Panc1 (cell line): ENCODE measurements around the gene RP2. TPM values are rescaled to one million over a fixed set of nuclear protein-coding genes. Genes with fewer than 3 reads are reported as not detected.

Experiments used
- ATAC-seq: fragments of 200-7000 bp; cut with Tn5 transposase; 2 replicates; pipeline ENCODE4 v1.9.1; 2020; ENCODE audit warnings: mild to moderate bottlenecking, moderate library complexity
- BruUV-seq: library from RNA; stranded (reverse); fragments of 400-500 nt; replicated peaks from 2 replicates; lab custom pipeline; 2021; lab: Mats Ljungman, UMichigan
- CTCF ChIA-PET: fragments of 300-600 bp; sonication (Branson Sonifier 250); formaldehyde crosslinking; loops from one replicate; lab custom pipeline; 2022; ENCODE audit warnings: antibody characterized with exemption; lab: Charles Lee
- POLR2A ChIA-PET: fragments of 300-600 bp; sonication (Branson Sonifier 250); formaldehyde crosslinking; loops from one replicate; lab custom pipeline; 2022; ENCODE audit warnings: antibody characterized with exemption; lab: Charles Lee
- DNase-seq: peaks from one replicate; pipeline ENCODE4 v3.0.0-alpha.2; 2010; ENCODE audit warnings: low read depth, low spot score
- H3K27ac ChIP-seq: 2 replicates; pipeline ENCODE4 v1.5.1; 2011; ENCODE audit warnings: mild to moderate bottlenecking, low read length, inconsistent platforms
- H3K27me3 ChIP-seq: fragments of 200-500 bp; sonication (Bioruptor generic); 2 replicates; pipeline ENCODE4 v1.6.0; 2014; ENCODE audit warnings: low read length, inconsistent platforms; ENCODE audit not compliant: control insufficient read depth, insufficient read depth
- H3K36me3 ChIP-seq: fragments of 200-500 bp; sonication (Bioruptor generic); 2 replicates; pipeline ENCODE4 v1.5.1; 2014; ENCODE audit warnings: inconsistent platforms, mild to moderate bottlenecking, low read length, moderate library complexity; ENCODE audit not compliant: control insufficient read depth, insufficient read depth
- H3K4me1 ChIP-seq: 2 replicates; pipeline ENCODE4 v1.5.1; 2011; ENCODE audit warnings: inconsistent platforms, mild to moderate bottlenecking, low read length, moderate library complexity; ENCODE audit not compliant: control insufficient read depth, insufficient read depth
- H3K4me3 ChIP-seq, 2 experiments: 2 replicates each; pipeline ENCODE4 v1.5.1; 2011 to 2012; ENCODE audit warnings: low read depth in 2 of 2, low read length in 2 of 2, mild to moderate bottlenecking in 2 of 2, inconsistent platforms in 1 of 2, moderate library complexity in 1 of 2
- H3K9me3 ChIP-seq: fragments of 200-500 bp; sonication (Bioruptor generic); 2 replicates; pipeline ENCODE4 v1.5.1; 2014; ENCODE audit warnings: low read depth, mild to moderate bottlenecking, inconsistent platforms, low read length, moderate library complexity; ENCODE audit not compliant: control insufficient read depth, insufficient read depth
- CTCF ChIP-seq: fragments of 450-650 bp; IDR thresholded peaks from 2 replicates; pipeline ENCODE4 v1.5.1; 2017; ENCODE audit warnings: mild to moderate bottlenecking
- POLR2AphosphoS5 ChIP-seq: IDR thresholded peaks from 2 replicates; pipeline ENCODE4 v1.6.1; 2012; ENCODE audit warnings: mild to moderate bottlenecking, low read depth, low read length, moderate library complexity
- REST ChIP-seq, 2 experiments: IDR thresholded peaks; 2 replicates each; pipeline ENCODE4 v1.6.1; 2011 to 2012; ENCODE audit warnings: low read depth in 2 of 2, control low read depth in 1 of 2, low read length in 1 of 2, mild to moderate bottlenecking in 1 of 2, moderate library complexity in 1 of 2; ENCODE audit not compliant: insufficient read depth in 1 of 2
- SIN3A ChIP-seq: IDR thresholded peaks from 2 replicates; pipeline ENCODE4 v1.6.1; 2012; ENCODE audit warnings: low read depth, mild to moderate bottlenecking, low read length, moderate library complexity, borderline replicate concordance; ENCODE audit not compliant: insufficient read depth
- TCF7L2 ChIP-seq: IDR thresholded peaks from 2 replicates; pipeline ENCODE4 v1.6.1; 2011; ENCODE audit warnings: mild to moderate bottlenecking, low read depth, low read length, inconsistent platforms
- in situ Hi-C: cut with HindIII; loops from 2 replicates; pipeline ENCODE4 v1.10.0; 2016; ENCODE audit warnings: low sequenced_read_pairs, low pct_unique_long_range_greater_than_20kb
- intact Hi-C: fragments of 100-400 bp; cut with micrococcal nuclease; formaldehyde crosslinking; loops from one replicate; pipeline ENCODE4 v1.10.0; 2022; ENCODE audit not compliant: unreplicated experiment
- total RNA-seq: library from RNA; stranded (reverse); gene quantifications from one replicate; pipeline ENCODE4 v1.2.1, GENCODE V29; 2021; ENCODE audit not compliant: unreplicated experiment

Gene RP2
- total RNA-seq, 1 experiment from 2014 or later = 17.3 TPM

GRCh38 chrX:46823481-46823880 is 13.4 kb upstream of the RP2 start:
- H3K9me3 ChIP-seq = no peaks in the 10 kb centered on the region
- no peak overlapping the region for H3K27ac ChIP-seq
- CTCF ChIA-PET = interaction anchor here (0.5 kb wide), 1 partner anchor 117 kb away, joined by 4 read pairs; no protein-coding TSS in a partner anchor
- in situ Hi-C loops = no loop called here
- H3K27me3 ChIP-seq = no peaks in the 10 kb centered on the region
- H3K4me3 ChIP-seq = no peak overlapping the region
- POLR2A ChIA-PET = no interaction called here
- BruUV-seq = no TSS peak
- intact Hi-C loops = no loop called here
- no peak for ATAC-seq
- no peak for TF ChIP-seq REST (IDR thresholded peaks at IDR 0.05; ENCODE audit: insufficient read depth in 1 of 2, low read depth in 2 of 2, low read length in 1 of 2)
- TF ChIP-seq TCF7L2 = no peak
- TF ChIP-seq POLR2AphosphoS5 = no peak
- TF ChIP-seq CTCF = no peak
- no peak for TF ChIP-seq SIN3A
- no peaks in the 10 kb centered on the region for H3K36me3 ChIP-seq
- DNase-seq = no peak
- no peaks in the 10 kb centered on the region for H3K4me1 ChIP-seq

GRCh38 chrX:46831765-46832327 is 5.0 kb upstream of the RP2 start:
- POLR2A ChIA-PET = no interaction called here
- no peaks in the 10 kb centered on the region for H3K9me3 ChIP-seq
- CTCF ChIA-PET = no interaction called here
- no peak for TF ChIP-seq POLR2AphosphoS5
- TF ChIP-seq SIN3A = no peak
- TF ChIP-seq CTCF = no peak
- TF ChIP-seq TCF7L2 = no peak
- TF ChIP-seq REST (IDR thresholded peaks at IDR 0.05; ENCODE audit: insufficient read depth in 1 of 2, low read depth in 2 of 2, low read length in 1 of 2) = no peak
- intact Hi-C loops (no loop called here), in situ Hi-C loops (no loop called here)
- H3K27ac ChIP-seq = no peak overlapping the region
- DNase-seq = no peak
- BruUV-seq = no TSS peak
- no peaks in the 10 kb centered on the region; the same call in 1 of the 2 replicates for H3K36me3 ChIP-seq
- H3K27me3 ChIP-seq = no peaks in the 10 kb centered on the region
- no peak overlapping the region for H3K4me3 ChIP-seq
- H3K4me1 ChIP-seq = no peaks in the 10 kb centered on the region
- no peak for ATAC-seq
